Stimulated activated CD4-positive, alpha-beta T cell treated with anti-CD3 and anti-CD28 coated beads, Interleukin-4, amount 100 ng/mL, for 4 hours (primary cell): ENCODE results near the gene PTPRS.
A peak's percentile ranks its signal among the peaks of the same experiment; 100 is the strongest.

ENCODE experiments used
- DNase-seq, 2 experiments: peaks; one replicate each; pipeline ENCODE4 v3.0.0-alpha.2; 2020

The PTPRS gene

GRCh38 chr19:5305163-5305562 is 35.4 kb downstream of the PTPRS start:
- DNase-seq: no peak

- no peak for DNase-seq
Measured at GRCh38 chr19:5304486-5304885, 36.1 kb downstream of the PTPRS start.

- DNase-seq: no peak
Measured at GRCh38 chr19:5303208-5303607, 37.4 kb downstream of the PTPRS start.

- DNase-seq: no peak
Measured at GRCh38 chr19:5302396-5302795, 38.2 kb downstream of the PTPRS start.

- no peak for DNase-seq
Measured at GRCh38 chr19:5299137-5299536, 41.5 kb downstream of the PTPRS start.

GRCh38 chr19:5298471-5298901 is 42.1 kb downstream of the PTPRS start:
- DNase-seq: no peak

- DNase-seq: no peak
Measured at GRCh38 chr19:5297272-5297669, 43.3 kb downstream of the PTPRS start.

GRCh38 chr19:5296457-5297271 is 43.9 kb downstream of the PTPRS start:
- DNase-seq: no peak

- DNase-seq: no peak
Measured at GRCh38 chr19:5296021-5296420, 44.6 kb downstream of the PTPRS start.

GRCh38 chr19:5294403-5295160 is 46.0 kb downstream of the PTPRS start:
- DNase-seq: no peak

GRCh38 chr19:5293612-5294378 is 46.8 kb downstream of the PTPRS start:
- DNase-seq: peak in 1 of 2 experiments; percentile 8

GRCh38 chr19:5292822-5293611 is 47.6 kb downstream of the PTPRS start:
- DNase-seq: peak; percentile 27 to 57

GRCh38 chr19:5292453-5292821 is 48.2 kb downstream of the PTPRS start:
- peak; percentile 23 to 43 for DNase-seq

- no peak for DNase-seq
Measured at GRCh38 chr19:5291588-5292193, 48.9 kb downstream of the PTPRS start.
